CD4-positive, alpha-beta T cell treated with Interleukin-4 for 4 hours (primary cell): ENCODE data around the gene CLTCL1.
"Not testable (repeated sequence)": the region's sequence is repeated elsewhere in the genome, so short reads cannot be mapped to it uniquely, and the experiment has no call there.

ENCODE experiments used
- DNase-seq: peaks from one replicate; pipeline ENCODE4 v3.0.0-alpha.2; 2020

Gene CLTCL1

GRCh38 chr22:19291580-19292457 lies at the start of gene CLTCL1:
TSS of gene CLTCL1 (minus strand) at chr22:19291719. CDS start at chr22:19291641, 78 bp downstream.
- DNase-seq, result peak; percentile 57

GRCh38 chr22:19337137-19337536 lies 45.6 kb upstream of the CLTCL1 start:
- no peak for DNase-seq

- DNase-seq, result no peak
Measured at GRCh38 chr22:19336133-19337075, 44.9 kb upstream of the CLTCL1 start.

GRCh38 chr22:19331975-19332374 lies 40.5 kb upstream of the CLTCL1 start:
- no peak for DNase-seq

GRCh38 chr22:19331474-19331873 lies 40.0 kb upstream of the CLTCL1 start:
- DNase-seq, result no peak

GRCh38 chr22:19330865-19331418 lies 39.4 kb upstream of the CLTCL1 start:
- DNase-seq, result no peak

GRCh38 chr22:19330205-19330604 lies 38.7 kb upstream of the CLTCL1 start:
- DNase-seq, result not testable (repeated sequence)

GRCh38 chr22:19329454-19329853 lies 37.9 kb upstream of the CLTCL1 start:
- no peak for DNase-seq

GRCh38 chr22:19325296-19325948 lies 33.9 kb upstream of the CLTCL1 start:
- DNase-seq, result no peak

- DNase-seq, result not testable (repeated sequence)
Measured at GRCh38 chr22:19323420-19323819, 31.9 kb upstream of the CLTCL1 start.

GRCh38 chr22:19321757-19322156 lies 30.2 kb upstream of the CLTCL1 start:
- no peak for DNase-seq

- not testable (repeated sequence) for DNase-seq
Measured at GRCh38 chr22:19320136-19320535, 28.6 kb upstream of the CLTCL1 start.

GRCh38 chr22:19319281-19319680 lies 27.8 kb upstream of the CLTCL1 start:
- no peak for DNase-seq

- no peak for DNase-seq
Measured at GRCh38 chr22:19317865-19318264, 26.3 kb upstream of the CLTCL1 start.

GRCh38 chr22:19307872-19308271 lies 16.4 kb upstream of the CLTCL1 start:
- no peak for DNase-seq

- DNase-seq, result not testable (repeated sequence)
Measured at GRCh38 chr22:19306535-19306934, 15.0 kb upstream of the CLTCL1 start.

- no peak for DNase-seq
Measured at GRCh38 chr22:19304547-19304946, 13.0 kb upstream of the CLTCL1 start.

- no peak for DNase-seq
Measured at GRCh38 chr22:19303785-19304184, 12.3 kb upstream of the CLTCL1 start.

GRCh38 chr22:19295733-19296132 lies 4.2 kb upstream of the CLTCL1 start:
- DNase-seq, result no peak

GRCh38 chr22:19292458-19293230 lies 1.1 kb upstream of the CLTCL1 start:
- DNase-seq, result no peak

- no peak for DNase-seq
Measured at GRCh38 chr22:19291218-19291579, 320 bp downstream of the CLTCL1 start.
